GM12878 (cell line): ENCODE results near the gene PPP2R5A. TPM values are rescaled to one million over a fixed set of nuclear protein-coding genes. Genes with fewer than 3 reads are reported as not detected.

ENCODE experiments used
- ATAC-seq: fragments of 200-7000 bp; cut with Tn5 transposase; 3 replicates; pipeline ENCODE4 v1.9.1; 2020; ENCODE audit warnings: mild to moderate bottlenecking, moderate library complexity
- BruUV-seq: library from RNA; stranded (reverse); fragments of 400-500 nt; replicated peaks from 2 replicates; lab custom pipeline; 2021; lab: Mats Ljungman, UMichigan
- CTCF ChIA-PET: fragments of 300-600 bp; sonication (Branson Sonifier 250); formaldehyde crosslinking; extraction: SDS; loops from one replicate; lab custom pipeline; 2021; ENCODE audit warnings: inconsistent platforms; lab: Yijun Ruan, JAX
- POLR2A ChIA-PET: fragments of 350-600 bp; formaldehyde crosslinking; extraction: SDS; loops from one replicate; lab custom pipeline; 2021; ENCODE audit warnings: inconsistent platforms; lab: Charles Lee
- RAD21 ChIA-PET: fragments of 300-600 bp; sonication (Branson Sonifier 250); formaldehyde crosslinking; loops from one replicate; lab custom pipeline; 2023; ENCODE audit warnings: antibody characterized with exemption; ENCODE audit not compliant: unreplicated experiment; lab: Charles Lee
- SMC1A ChIA-PET: fragments of 300-600 bp; sonication (Branson Sonifier 250); formaldehyde crosslinking; loops from one replicate; lab custom pipeline; 2023; ENCODE audit not compliant: unreplicated experiment, uncharacterized antibody; lab: Charles Lee
- DNase-seq: peaks from one replicate; pipeline ENCODE4 v3.0.0-alpha.2; 2011; ENCODE audit warnings: low read depth, low spot score
- FAIRE-seq: peaks from 3 replicates; lab custom pipeline; 2011; peaks lifted over from hg19 to GRCh38; lab: Jason Lieb, UNC
- H2AFZ ChIP-seq: 2 replicates; pipeline ENCODE4 v1.6.0; 2011; ENCODE audit warnings: low read depth, low read length, control low read depth; ENCODE audit not compliant: control insufficient read depth
- H3K27ac ChIP-seq: 2 replicates; pipeline ENCODE4 v1.5.1; 2011; ENCODE audit warnings: control low read depth; ENCODE audit not compliant: control insufficient read depth, insufficient read depth
- H3K27me3 ChIP-seq, 2 experiments: replicated peaks in 1 of 2; 2 replicates each; pipeline versions ENCODE4 v1.6.0 to v1.6.1; 2011; ENCODE audit warnings: low read length in 1 of 2; ENCODE audit not compliant: control insufficient read depth in 2 of 2, insufficient read depth in 2 of 2
- H3K36me3 ChIP-seq, 2 experiments: 2 replicates each; pipeline ENCODE4 v1.5.1; 2011; ENCODE audit warnings: low read length in 1 of 2; ENCODE audit not compliant: control insufficient read depth in 2 of 2, insufficient read depth in 2 of 2
- H3K4me1 ChIP-seq: 2 replicates; pipeline ENCODE4 v1.6.1; 2011; ENCODE audit warnings: mild to moderate bottlenecking, low read length, moderate library complexity, mixed read lengths; ENCODE audit not compliant: control insufficient read depth, insufficient read depth
- H3K4me2 ChIP-seq: 2 replicates; pipeline ENCODE4 v1.6.0; 2011; ENCODE audit warnings: control low read depth; ENCODE audit not compliant: control insufficient read depth, insufficient read depth
- H3K4me3 ChIP-seq: fragments of 200-600 bp; sonication (generic); 2 replicates; pipeline ENCODE4 v1.5.1; 2016
- H3K79me2 ChIP-seq: 2 replicates; pipeline ENCODE4 v1.6.0; 2011; ENCODE audit warnings: low read length; ENCODE audit not compliant: control insufficient read depth, insufficient read depth
- H3K9ac ChIP-seq: 2 replicates; pipeline ENCODE4 v1.8.0; 2011; ENCODE audit warnings: low read length, control low read depth, mixed read lengths; ENCODE audit not compliant: control insufficient read depth, insufficient read depth
- H3K9me3 ChIP-seq: replicated peaks from 3 replicates; pipeline ENCODE4 v1.5.1; 2011; ENCODE audit warnings: mild to moderate bottlenecking, low read length; ENCODE audit not compliant: control insufficient read depth, insufficient read depth
- H4K20me1 ChIP-seq: 2 replicates; pipeline ENCODE4 v1.6.0; 2011; ENCODE audit not compliant: control insufficient read depth, insufficient read depth
- BCL11A ChIP-seq: IDR thresholded peaks from 2 replicates; pipeline ENCODE4 v1.6.1; 2011; ENCODE audit warnings: low read depth, low read length
- CBFB ChIP-seq: IDR thresholded peaks from 2 replicates; pipeline ENCODE4 v1.6.1; 2016; ENCODE audit warnings: antibody characterized with exemption, low read depth
- CBX3 ChIP-seq: fragments of 200-600 bp; sonication (generic); IDR thresholded peaks from 2 replicates; pipeline ENCODE4 v1.6.1; 2016; ENCODE audit warnings: low read depth, borderline replicate concordance
- CREB1 ChIP-seq: IDR thresholded peaks from 2 replicates; pipeline ENCODE4 v1.6.1; 2012; ENCODE audit warnings: low read depth, mild to moderate bottlenecking, inconsistent platforms
- DPF2 ChIP-seq: fragments of 450-650 bp; IDR thresholded peaks from 2 replicates; pipeline ENCODE4 v1.6.1; 2017; ENCODE audit warnings: mild to moderate bottlenecking
- E2F8 ChIP-seq: fragments of 450-650 bp; IDR thresholded peaks from 2 replicates; pipeline ENCODE4 v1.6.1; 2018; ENCODE audit warnings: mild to moderate bottlenecking, low read depth, moderate library complexity; ENCODE audit not compliant: partially characterized antibody
- HDGF ChIP-seq: fragments of 450-650 bp; IDR thresholded peaks from 2 replicates; pipeline ENCODE4 v1.6.1; 2016; ENCODE audit warnings: antibody characterized with exemption
- JUND ChIP-seq: IDR thresholded peaks from 2 replicates; pipeline ENCODE4 v1.6.1; 2012; ENCODE audit warnings: low read depth, mild to moderate bottlenecking, low read length, improper control_type of control experiment, moderate library complexity
- MTA3 ChIP-seq: IDR thresholded peaks from 2 replicates; pipeline ENCODE4 v1.6.1; 2012; ENCODE audit warnings: low read length, inconsistent platforms, borderline replicate concordance
- MXI1 ChIP-seq: fragments of 150-350 bp; IDR thresholded peaks from 2 replicates; pipeline ENCODE4 v1.6.1; 2011; ENCODE audit warnings: low read depth, mild to moderate bottlenecking, inconsistent platforms, low read length, improper control_type of control experiment
- NKRF ChIP-seq: fragments of 450-650 bp; conservative IDR thresholded peaks from 2 replicates; pipeline ENCODE4 v1.6.1; 2017; ENCODE audit warnings: mild to moderate bottlenecking, moderate library complexity
- SPI1 ChIP-seq: IDR thresholded peaks from 2 replicates; pipeline ENCODE4 v1.6.1; 2011; ENCODE audit warnings: low read depth, mild to moderate bottlenecking, low read length, moderate library complexity, borderline replicate concordance; ENCODE audit not compliant: insufficient read depth
- SRF ChIP-seq, 2 experiments: IDR thresholded peaks; 2 replicates each; pipeline ENCODE4 v1.6.1; 2011; ENCODE audit warnings: low read depth in 2 of 2, low read length in 2 of 2, mild to moderate bottlenecking in 1 of 2, moderate library complexity in 1 of 2
- WGBS: methylation state at CpG from one replicate; pipeline ENCODE4 v1.1.6; 2016; ENCODE audit warnings: low lambda C conversion rate; ENCODE audit not compliant: insufficient replicate concordance, insufficient coverage; ENCODE audit errors: missing lambda C conversion rate; 5-methylcytosine and 5-hydroxymethylcytosine counted together
- in situ Hi-C: fragments of 300-500 bp; cut with MboI; formaldehyde crosslinking; loops from 9 replicates; pipeline ENCODE4 v1.14.3; 2018; ENCODE audit warnings: mixed read lengths
- intact Hi-C: fragments of 100-400 bp; cut with micrococcal nuclease; formaldehyde crosslinking; loops from one replicate; pipeline ENCODE4 v1.14.2; 2022; ENCODE audit not compliant: unreplicated experiment
- polyA plus RNA-seq, 11 experiments: library from polyadenylated mRNA; depleted of rRNA in 4 of 11; unstranded in 6 of 11; stranded (reverse) in 5 of 11; fragments of >200 nt; fragmentation: Nextera tagmentation in 4 of 11; fragmentation: Illumina TruSeq in 1 of 11; extraction: Ambion mirVana in 4 of 11; extraction: Trizol in 1 of 11; gene quantifications; 1 replicate in 1 of 11; 2 replicates in 10 of 11; pipeline versions ENCODE4 v1.2.1 to v1.2.3, GENCODE V29; 2011 to 2016; ENCODE audit warnings: inconsistent platforms in 2 of 11, missing spikeins in 2 of 11, low read depth in 1 of 11
- total RNA-seq, 4 experiments: library from RNA; depleted of rRNA in 3 of 4; stranded (reverse); fragments of >200 nt in 3 of 4; fragmentation: Illumina TruSeq in 1 of 4; extraction: Trizol in 1 of 4; gene quantifications; 2 replicates each; pipeline versions ENCODE4 v1.2.1 to v1.2.3, GENCODE V29; 2013 to 2021

Gene PPP2R5A
- total and polyA plus RNA-seq, 10 of the 15 experiments (the other 5 are each of a cell fraction or from before 2014, with no cell fraction given) = 15.4 to 40.6 (median 32.5) TPM

- Histone ChIP-seq H3K4me2 (no peak overlapping the region), H2AFZ (no peak overlapping the region), H3K9ac (no peak overlapping the region), H3K36me3 (no peaks in the 10 kb centered on the region), H3K79me2 (peaks cover 71% of the 10 kb centered on the region), H3K27me3 (no peaks in the 10 kb centered on the region), H3K27ac (no peak overlapping the region), H4K20me1 (0 out of 2 replicates have a peak, but pooled peaks cover 2% of the 10 kb centered on the region), H3K4me1 (peaks cover 17% of the 10 kb centered on the region), H3K4me3 (no peak overlapping the region), H3K9me3 (no peaks in the 10 kb centered on the region)
- ChIA-PET RAD21 (interaction anchor here (0.7 to 6.3 kb wide), 5 partner anchors 19 to 614 kb away, joined by 3 to 50 read pairs (median 4); no protein-coding TSS in a partner anchor), CTCF (interaction anchor here (0.9 to 7.0 kb wide), 5 partner anchors 161 to 260 kb away, joined by 3 to 122 read pairs (median 16); partner anchors contain the start of genes DTL and INTS7), SMC1A (interaction anchor here (1.2 to 7.8 kb wide), 6 partner anchors 8 to 597 kb away, joined by 3 to 130 read pairs (median 6); partner anchors contain the start of genes DTL and INTS7), POLR2A (interaction anchor here (1.4 to 2.1 kb wide), 2 partner anchors 9 to 260 kb away, joined by 3 to 8 read pairs; partner anchors contain the start of gene PPP2R5A)
- in situ Hi-C loops (loop anchor here (5.0 kb wide), 1 partner anchor 213 kb away; no protein-coding TSS in a partner anchor), intact Hi-C loops (loop anchor here (5.0 to 10.0 kb wide), 2 partner anchors 162 to 720 kb away; partner anchors contain the start of gene SLC30A1)
- ATAC-seq (no peak), DNase-seq (no peak), FAIRE-seq (no peak)
- TF ChIP-seq BCL11A = no peak
- no peak for TF ChIP-seq CREB1
- no peak for TF ChIP-seq DPF2
- TF ChIP-seq HDGF = no peak
- no peak for TF ChIP-seq JUND
- no peak for TF ChIP-seq CBX3
- TF ChIP-seq NKRF = no peak
- no peak for TF ChIP-seq MXI1
- TF ChIP-seq MTA3 = no peak
- no peak for TF ChIP-seq E2F8
- no peak for TF ChIP-seq SRF (IDR thresholded peaks at IDR 0.05; ENCODE audit: low read depth in 2 of 2, low read length in 2 of 2)
- TF ChIP-seq SPI1 = no peak
- no peak for TF ChIP-seq CBFB
- TSS peak; percentile 10 for BruUV-seq
- WGBS = 97% methylated on average over 3 of the region's 3 CpGs
These were observed 9.8 kb downstream of the PPP2R5A start for GRCh38 chr1:212294983-212295382.
